H1 (cell line): ENCODE results near the gene KRT75. TPM values are rescaled to one million over a fixed set of nuclear protein-coding genes. Genes with fewer than 3 reads are reported as not detected.

Experiments
- CHD1 ChIP-seq: IDR thresholded peaks from 2 replicates; pipeline ENCODE4 v1.6.1; 2012; ENCODE audit warnings: low read depth, low read length, improper control_type of control experiment
- HDAC2 ChIP-seq, 2 experiments: fragments of 300-600 bp in 1 of 2; sonication (generic) in 1 of 2; IDR thresholded peaks; 2 replicates each; pipeline ENCODE4 v1.6.1; 2011 to 2012; ENCODE audit warnings: low read depth in 2 of 2, low read length in 2 of 2, mild to moderate bottlenecking in 2 of 2, moderate library complexity in 2 of 2, borderline replicate concordance in 1 of 2, inconsistent platforms in 1 of 2
- JUND ChIP-seq: IDR thresholded peaks from 2 replicates; pipeline ENCODE4 v1.6.1; 2011; ENCODE audit warnings: mild to moderate bottlenecking, improper control_type of control experiment, low read length
- KDM1A ChIP-seq: fragments of 200-600, 300-600 bp; sonication (generic); IDR thresholded peaks from 2 replicates; pipeline ENCODE4 v1.7.1; 2016; ENCODE audit warnings: mild to moderate bottlenecking, low read length, borderline replicate concordance
- polyA plus RNA-seq, 7 experiments: library from polyadenylated mRNA; depleted of rRNA in 3 of 7; stranded (reverse) in 5 of 7; unstranded in 2 of 7; fragments of >200 nt in 5 of 7; fragments of 200-250 nt in 2 of 7; gene quantifications; 1 replicate in 5 of 7; 2 replicates in 1 of 7; 4 replicates in 1 of 7; pipeline versions ENCODE4 v1.2.1 to v1.2.3, GENCODE V29; 2011 to 2013; ENCODE audit warnings: missing spikeins in 2 of 7, mixed read lengths in 2 of 7
- total RNA-seq: library from RNA; stranded (reverse); fragmentation: NEBNext Ultra II Directional; extraction: Animal tissue kit (Norgen Biotek cat#: 25700); gene quantifications from 2 replicates; pipeline ENCODE4 v1.2.1, GENCODE V29; 2021

The KRT75 gene
- total and polyA plus RNA-seq, 2 of the 8 experiments (the other 6 are each of a cell fraction or from before 2014, with no cell fraction given): not detected

GRCh38 chr12:52394836-52395405 is 39.2 kb downstream of the KRT75 start (continued):
- TF ChIP-seq JUND: no peak
- no peak for TF ChIP-seq HDAC2 (IDR thresholded peaks at IDR 0.05; ENCODE audit: borderline replicate concordance in 1 of 2, low read depth in 2 of 2, low read length in 2 of 2)
- no peak for TF ChIP-seq CHD1
- no peak for TF ChIP-seq KDM1A
